GM23338 (cell line): Measurements from ENCODE around the gene REEP5. TPM values are rescaled to one million over a fixed set of nuclear protein-coding genes. Genes with fewer than 3 reads are reported as not detected.

Experiments
- EZH2 ChIP-seq: fragments of 200-600 bp; sonication (generic); IDR thresholded peaks from one replicate; pipeline ENCODE4 v1.8.0; 2017; ENCODE audit warnings: antibody characterized with exemption, mild to moderate bottlenecking, low read depth; ENCODE audit not compliant: unreplicated experiment
- EZH2phosphoT487 ChIP-seq: fragments of 200-600 bp; sonication (generic); IDR thresholded peaks from one replicate; pipeline ENCODE4 v1.8.1; 2018; ENCODE audit warnings: antibody characterized with exemption; ENCODE audit not compliant: unreplicated experiment
- STAT1 ChIP-seq: IDR thresholded peaks from one replicate; pipeline ENCODE4 v1.6.1; 2016; ENCODE audit warnings: antibody characterized with exemption; ENCODE audit not compliant: unreplicated experiment
- ZNF114 ChIP-seq: fragments of 250-450 bp; sonication (Bioruptor Pico); IDR thresholded peaks from 2 replicates; pipeline ENCODE4 v1.5.0; 2020; ENCODE audit warnings: mild to moderate bottlenecking, moderate library complexity
- ZNF331 ChIP-seq: fragments of 250-450 bp; sonication (Bioruptor Pico); IDR thresholded peaks from 2 replicates; pipeline ENCODE4 v1.5.0; 2020; ENCODE audit warnings: low read depth, mild to moderate bottlenecking, moderate library complexity
- polyA plus RNA-seq: library from polyadenylated mRNA; unstranded; fragments of >200 nt; fragmentation: Nextera tagmentation; extraction: Ambion mirVana; gene quantifications from 2 replicates; pipeline ENCODE4 v1.2.1, GENCODE V29; 2016
- total RNA-seq: library from RNA; depleted of rRNA; stranded (reverse); fragments of >200 nt; shearing (Covaris generic); gene quantifications from 2 replicates; pipeline ENCODE4 v1.2.3, GENCODE V29; 2014
- TF ChIP-seq, protein P1 (sequence below): fragments of 250-450 bp; sonication (Bioruptor Pico); IDR thresholded peaks from 2 replicates; pipeline ENCODE4 v1.5.0; 2020; ENCODE audit warnings: mild to moderate bottlenecking, moderate library complexity
- TF ChIP-seq, protein P2 (sequence below): IDR thresholded peaks from 2 replicates; pipeline ENCODE4 v1.6.1; 2016; ENCODE audit warnings: antibody characterized with exemption
- TF ChIP-seq, protein P3 (sequence below), 2 experiments: fragments of 200-600 bp in 1 of 2; sonication (generic) in 1 of 2; conservative IDR thresholded peaks; 2 replicates each; pipeline versions ENCODE4 v1.5.1 to v1.6.1; 2016 to 2017; ENCODE audit warnings: antibody characterized with exemption in 2 of 2, low read depth in 2 of 2, mild to moderate bottlenecking in 2 of 2, moderate library complexity in 1 of 2

REEP5 gene
- total and polyA plus RNA-seq, 2 experiments from 2014 or later = 32.5 to 111 TPM

DNA sequence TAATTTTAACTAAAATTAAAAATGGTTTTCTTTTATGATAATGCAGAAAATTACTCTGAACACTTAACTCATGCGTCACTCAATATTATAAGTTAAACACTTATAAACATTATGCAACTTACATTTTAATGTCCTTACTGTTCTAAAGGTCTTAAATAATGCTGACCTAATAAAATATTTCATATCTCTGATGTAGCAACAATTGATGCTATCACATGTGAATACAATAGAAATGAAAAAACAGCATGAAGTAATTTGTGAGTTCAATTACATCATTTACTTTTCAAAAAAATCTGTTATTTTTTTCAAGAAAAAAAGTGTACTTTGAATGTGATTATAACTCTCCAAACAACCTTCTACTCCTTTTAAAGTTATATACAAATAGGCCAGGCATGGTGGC, 26.4 kb upstream of the REEP5 start (continued):
- TF ChIP-seq, protein P1, sequence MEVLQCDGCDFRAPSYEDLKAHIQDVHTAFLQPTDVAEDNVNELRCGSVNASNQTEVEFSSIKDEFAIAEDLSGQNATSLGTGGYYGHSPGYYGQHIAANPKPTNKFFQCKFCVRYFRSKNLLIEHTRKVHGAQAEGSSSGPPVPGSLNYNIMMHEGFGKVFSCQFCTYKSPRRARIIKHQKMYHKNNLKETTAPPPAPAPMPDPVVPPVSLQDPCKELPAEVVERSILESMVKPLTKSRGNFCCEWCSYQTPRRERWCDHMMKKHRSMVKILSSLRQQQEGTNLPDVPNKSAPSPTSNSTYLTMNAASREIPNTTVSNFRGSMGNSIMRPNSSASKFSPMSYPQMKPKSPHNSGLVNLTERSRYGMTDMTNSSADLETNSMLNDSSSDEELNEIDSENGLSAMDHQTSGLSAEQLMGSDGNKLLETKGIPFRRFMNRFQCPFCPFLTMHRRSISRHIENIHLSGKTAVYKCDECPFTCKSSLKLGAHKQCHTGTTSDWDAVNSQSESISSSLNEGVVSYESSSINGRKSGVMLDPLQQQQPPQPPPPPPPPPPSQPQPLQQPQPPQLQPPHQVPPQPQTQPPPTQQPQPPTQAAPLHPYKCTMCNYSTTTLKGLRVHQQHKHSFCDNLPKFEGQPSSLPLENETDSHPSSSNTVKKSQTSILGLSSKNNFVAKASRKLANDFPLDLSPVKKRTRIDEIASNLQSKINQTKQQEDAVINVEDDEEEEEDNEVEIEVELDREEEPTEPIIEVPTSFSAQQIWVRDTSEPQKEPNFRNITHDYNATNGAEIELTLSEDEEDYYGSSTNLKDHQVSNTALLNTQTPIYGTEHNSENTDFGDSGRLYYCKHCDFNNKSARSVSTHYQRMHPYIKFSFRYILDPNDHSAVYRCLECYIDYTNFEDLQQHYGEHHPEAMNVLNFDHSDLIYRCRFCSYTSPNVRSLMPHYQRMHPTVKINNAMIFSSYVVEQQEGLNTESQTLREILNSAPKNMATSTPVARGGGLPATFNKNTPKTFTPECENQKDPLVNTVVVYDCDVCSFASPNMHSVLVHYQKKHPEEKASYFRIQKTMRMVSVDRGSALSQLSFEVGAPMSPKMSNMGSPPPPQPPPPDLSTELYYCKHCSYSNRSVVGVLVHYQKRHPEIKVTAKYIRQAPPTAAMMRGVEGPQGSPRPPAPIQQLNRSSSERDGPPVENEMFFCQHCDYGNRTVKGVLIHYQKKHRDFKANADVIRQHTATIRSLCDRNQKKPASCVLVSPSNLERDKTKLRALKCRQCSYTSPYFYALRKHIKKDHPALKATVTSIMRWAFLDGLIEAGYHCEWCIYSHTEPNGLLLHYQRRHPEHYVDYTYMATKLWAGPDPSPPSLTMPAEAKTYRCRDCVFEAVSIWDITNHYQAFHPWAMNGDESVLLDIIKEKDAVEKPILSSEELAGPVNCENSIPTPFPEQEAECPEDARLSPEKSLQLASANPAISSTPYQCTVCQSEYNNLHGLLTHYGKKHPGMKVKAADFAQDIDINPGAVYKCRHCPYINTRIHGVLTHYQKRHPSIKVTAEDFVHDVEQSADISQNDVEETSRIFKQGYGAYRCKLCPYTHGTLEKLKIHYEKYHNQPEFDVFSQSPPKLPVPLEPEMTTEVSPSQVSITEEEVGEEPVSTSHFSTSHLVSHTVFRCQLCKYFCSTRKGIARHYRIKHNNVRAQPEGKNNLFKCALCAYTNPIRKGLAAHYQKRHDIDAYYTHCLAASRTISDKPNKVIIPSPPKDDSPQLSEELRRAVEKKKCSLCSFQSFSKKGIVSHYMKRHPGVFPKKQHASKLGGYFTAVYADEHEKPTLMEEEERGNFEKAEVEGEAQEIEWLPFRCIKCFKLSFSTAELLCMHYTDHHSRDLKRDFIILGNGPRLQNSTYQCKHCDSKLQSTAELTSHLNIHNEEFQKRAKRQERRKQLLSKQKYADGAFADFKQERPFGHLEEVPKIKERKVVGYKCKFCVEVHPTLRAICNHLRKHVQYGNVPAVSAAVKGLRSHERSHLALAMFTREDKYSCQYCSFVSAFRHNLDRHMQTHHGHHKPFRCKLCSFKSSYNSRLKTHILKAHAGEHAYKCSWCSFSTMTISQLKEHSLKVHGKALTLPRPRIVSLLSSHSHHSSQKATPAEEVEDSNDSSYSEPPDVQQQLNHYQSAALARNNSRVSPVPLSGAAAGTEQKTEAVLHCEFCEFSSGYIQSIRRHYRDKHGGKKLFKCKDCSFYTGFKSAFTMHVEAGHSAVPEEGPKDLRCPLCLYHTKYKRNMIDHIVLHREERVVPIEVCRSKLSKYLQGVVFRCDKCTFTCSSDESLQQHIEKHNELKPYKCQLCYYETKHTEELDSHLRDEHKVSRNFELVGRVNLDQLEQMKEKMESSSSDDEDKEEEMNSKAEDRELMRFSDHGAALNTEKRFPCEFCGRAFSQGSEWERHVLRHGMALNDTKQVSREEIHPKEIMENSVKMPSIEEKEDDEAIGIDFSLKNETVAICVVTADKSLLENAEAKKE = no peak
- TF ChIP-seq ZNF114 (CRISPR knock-in tag) = no peak
- TF ChIP-seq, protein P2, sequence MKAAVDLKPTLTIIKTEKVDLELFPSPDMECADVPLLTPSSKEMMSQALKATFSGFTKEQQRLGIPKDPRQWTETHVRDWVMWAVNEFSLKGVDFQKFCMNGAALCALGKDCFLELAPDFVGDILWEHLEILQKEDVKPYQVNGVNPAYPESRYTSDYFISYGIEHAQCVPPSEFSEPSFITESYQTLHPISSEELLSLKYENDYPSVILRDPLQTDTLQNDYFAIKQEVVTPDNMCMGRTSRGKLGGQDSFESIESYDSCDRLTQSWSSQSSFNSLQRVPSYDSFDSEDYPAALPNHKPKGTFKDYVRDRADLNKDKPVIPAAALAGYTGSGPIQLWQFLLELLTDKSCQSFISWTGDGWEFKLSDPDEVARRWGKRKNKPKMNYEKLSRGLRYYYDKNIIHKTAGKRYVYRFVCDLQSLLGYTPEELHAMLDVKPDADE = no peak
- no peak for TF ChIP-seq EZH2phosphoT487
- TF ChIP-seq, protein P3, sequence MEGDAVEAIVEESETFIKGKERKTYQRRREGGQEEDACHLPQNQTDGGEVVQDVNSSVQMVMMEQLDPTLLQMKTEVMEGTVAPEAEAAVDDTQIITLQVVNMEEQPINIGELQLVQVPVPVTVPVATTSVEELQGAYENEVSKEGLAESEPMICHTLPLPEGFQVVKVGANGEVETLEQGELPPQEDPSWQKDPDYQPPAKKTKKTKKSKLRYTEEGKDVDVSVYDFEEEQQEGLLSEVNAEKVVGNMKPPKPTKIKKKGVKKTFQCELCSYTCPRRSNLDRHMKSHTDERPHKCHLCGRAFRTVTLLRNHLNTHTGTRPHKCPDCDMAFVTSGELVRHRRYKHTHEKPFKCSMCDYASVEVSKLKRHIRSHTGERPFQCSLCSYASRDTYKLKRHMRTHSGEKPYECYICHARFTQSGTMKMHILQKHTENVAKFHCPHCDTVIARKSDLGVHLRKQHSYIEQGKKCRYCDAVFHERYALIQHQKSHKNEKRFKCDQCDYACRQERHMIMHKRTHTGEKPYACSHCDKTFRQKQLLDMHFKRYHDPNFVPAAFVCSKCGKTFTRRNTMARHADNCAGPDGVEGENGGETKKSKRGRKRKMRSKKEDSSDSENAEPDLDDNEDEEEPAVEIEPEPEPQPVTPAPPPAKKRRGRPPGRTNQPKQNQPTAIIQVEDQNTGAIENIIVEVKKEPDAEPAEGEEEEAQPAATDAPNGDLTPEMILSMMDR (conservative IDR thresholded peaks at IDR 0.05; ENCODE audit: low read depth in 2 of 2) = no peak
- no peak for TF ChIP-seq EZH2
- TF ChIP-seq ZNF331 = no peak
- TF ChIP-seq STAT1 = no peak
